ENCODE data around the gene GNA14.

DNA sequence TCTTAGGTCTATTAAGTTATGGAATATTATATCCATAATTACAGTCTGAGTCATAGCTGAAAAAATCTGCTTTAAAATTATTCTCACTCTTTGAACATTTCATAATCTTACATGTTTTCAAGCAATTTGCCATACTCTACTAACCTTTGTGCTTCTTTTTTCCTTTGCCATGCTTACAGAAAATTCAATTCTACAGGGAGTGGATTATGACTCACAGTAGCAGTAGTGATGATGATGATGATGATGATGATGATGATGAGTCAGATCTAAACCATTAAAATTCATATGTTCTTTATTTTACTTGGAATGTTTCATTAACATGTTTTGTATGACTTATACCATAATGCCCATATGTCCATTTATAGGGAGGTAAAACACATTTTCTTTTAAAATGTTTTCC lies 263.7 kb downstream of the GNA14 start:
- TF ChIP-seq CTCF (conservative IDR thresholded peaks at IDR 0.05) = no peak
- no peak for TF ChIP-seq EZH2 (IDR thresholded peaks at IDR 0.05; ENCODE audit: low read depth)

Measured in PC-9 (cell line).